ENCODE data around the gene CDH22.

Gene CDH22

GRCh38 chr20:46161921-46162320, 146.4 kb downstream of the CDH22 start:
- FAIRE-seq (no peak), DNase-seq (ENCODE audit: insufficient read length, low spot score) (no peak)
- TF ChIP-seq CTCF (IDR thresholded peaks at IDR 0.05; ENCODE audit: insufficient read depth, missing control alignments) = no peak

- no peak for FAIRE-seq
- TF ChIP-seq CTCF (IDR thresholded peaks at IDR 0.05; ENCODE audit: insufficient read depth, missing control alignments) = no peak
- DNase-seq (ENCODE audit: insufficient read length, low spot score) = no peak
Measured at GRCh38 chr20:46160661-46161060, 147.6 kb downstream of the CDH22 start.

GRCh38 chr20:46159101-46159897, 149.0 kb downstream of the CDH22 start:
- no peak for TF ChIP-seq CTCF (IDR thresholded peaks at IDR 0.05; ENCODE audit: insufficient read depth, missing control alignments)
- no peak for FAIRE-seq
- no peak for DNase-seq (ENCODE audit: insufficient read length, low spot score)

GRCh38 chr20:46158476-46158987, 149.8 kb downstream of the CDH22 start:
- FAIRE-seq = no peak
- no peak for TF ChIP-seq CTCF (IDR thresholded peaks at IDR 0.05; ENCODE audit: insufficient read depth, missing control alignments)
- DNase-seq (ENCODE audit: insufficient read length, low spot score) = peak; percentile 90

- DNase-seq (ENCODE audit: insufficient read length, low spot score) (no peak), FAIRE-seq (no peak)
- no peak for TF ChIP-seq CTCF (IDR thresholded peaks at IDR 0.05; ENCODE audit: insufficient read depth, missing control alignments)
Measured at GRCh38 chr20:46157625-46158024, 150.7 kb downstream of the CDH22 start.

- DNase-seq (ENCODE audit: insufficient read length, low spot score) (no peak), FAIRE-seq (no peak)
- TF ChIP-seq CTCF (IDR thresholded peaks at IDR 0.05; ENCODE audit: insufficient read depth, missing control alignments) = no peak
Measured at GRCh38 chr20:46157076-46157592, 151.2 kb downstream of the CDH22 start.

GRCh38 chr20:46156065-46156464, 152.2 kb downstream of the CDH22 start:
- TF ChIP-seq CTCF (IDR thresholded peaks at IDR 0.05; ENCODE audit: insufficient read depth, missing control alignments) = no peak
- FAIRE-seq = no peak
- DNase-seq (ENCODE audit: insufficient read length, low spot score) = no peak
